ENCODE results near the gene HS3ST3A1. TPM values are rescaled to one million over a fixed set of nuclear protein-coding genes. Genes with fewer than 3 reads are reported as not detected.

HS3ST3A1 gene
- polyA plus RNA-seq, 4 donors: 0.25 to 0.44 TPM; not detected in 2

GRCh38 chr17:13478326-13478830 is 123.4 kb downstream of the HS3ST3A1 start:
- Histone ChIP-seq H3K4me3 (ENCODE audit: low read depth in 1 of 3, low read length in 3 of 3) (no peak overlapping the region), H3K27ac (ENCODE audit: low read depth in 1 of 3, low read length in 2 of 3) (no peak overlapping the region), H3K9me3 (ENCODE audit: control insufficient read depth in 2 of 2, insufficient read depth in 1 of 2, low read depth in 1 of 2, low read length in 1 of 2) (peaks cover 0 to 22% of the 10 kb centered on the region in 2 donors), H3K27me3 (ENCODE audit: control insufficient read depth in 3 of 3, insufficient read depth in 3 of 3, low read length in 3 of 3) (no peaks in the 10 kb centered on the region), H3K36me3 (ENCODE audit: control insufficient read depth in 3 of 3, insufficient read depth in 2 of 3, low read depth in 1 of 3, low read length in 3 of 3) (no peaks in the 10 kb centered on the region), H3K4me1 (ENCODE audit: control insufficient read depth in 3 of 3, insufficient read depth in 2 of 3, low read depth in 1 of 3, low read length in 2 of 3) (peaks cover 0 to 9% (median 0%) of the 10 kb centered on the region in 3 donors)
- WGBS, 3 donors: 66 to 74% (median 69%) methylated on average over 2 of the region's 2 CpGs
- FAIRE-seq (no peak), DNase-seq (no peak)

GRCh38 chr17:13477180-13477611 is 124.5 kb downstream of the HS3ST3A1 start:
- FAIRE-seq (no peak), DNase-seq (no peak)
- Histone ChIP-seq H3K4me3 (ENCODE audit: low read depth in 1 of 3, low read length in 3 of 3) (no peak overlapping the region), H3K27me3 (ENCODE audit: control insufficient read depth in 3 of 3, insufficient read depth in 3 of 3, low read length in 3 of 3) (no peaks in the 10 kb centered on the region), H3K9me3 (ENCODE audit: control insufficient read depth in 2 of 2, insufficient read depth in 1 of 2, low read depth in 1 of 2, low read length in 1 of 2) (peaks cover 0 to 22% of the 10 kb centered on the region in 2 donors), H3K4me1 (ENCODE audit: control insufficient read depth in 3 of 3, insufficient read depth in 2 of 3, low read depth in 1 of 3, low read length in 2 of 3) (peaks cover 0 to 9% (median 0%) of the 10 kb centered on the region in 3 donors), H3K36me3 (ENCODE audit: control insufficient read depth in 3 of 3, insufficient read depth in 2 of 3, low read depth in 1 of 3, low read length in 3 of 3) (no peaks in the 10 kb centered on the region), H3K27ac (ENCODE audit: low read depth in 1 of 3, low read length in 2 of 3) (no peak overlapping the region)

- no peak for FAIRE-seq
- no peaks in the 10 kb centered on the region for H3K36me3 ChIP-seq (ENCODE audit: control insufficient read depth in 3 of 3, insufficient read depth in 2 of 3, low read depth in 1 of 3, low read length in 3 of 3)
- peaks cover 0 to 20% of the 10 kb centered on the region in 2 donors for H3K9me3 ChIP-seq (ENCODE audit: control insufficient read depth in 2 of 2, insufficient read depth in 1 of 2, low read depth in 1 of 2, low read length in 1 of 2)
- no peak overlapping the region for H3K27ac ChIP-seq (ENCODE audit: low read depth in 1 of 3, low read length in 2 of 3)
- WGBS, 3 donors: 81 to 85% (median 82%) methylated on average over 1 of the region's 1 CpG
- peaks cover 0 to 9% (median 0%) of the 10 kb centered on the region in 3 donors for H3K4me1 ChIP-seq (ENCODE audit: control insufficient read depth in 3 of 3, insufficient read depth in 2 of 3, low read depth in 1 of 3, low read length in 2 of 3)
- no peaks in the 10 kb centered on the region for H3K27me3 ChIP-seq (ENCODE audit: control insufficient read depth in 3 of 3, insufficient read depth in 3 of 3, low read length in 3 of 3)
- DNase-seq: no peak
- H3K4me3 ChIP-seq (ENCODE audit: low read depth in 1 of 3, low read length in 3 of 3): no peak overlapping the region
Measured at GRCh38 chr17:13476720-13477119, 125.0 kb downstream of the HS3ST3A1 start.

GRCh38 chr17:13475574-13476223 is 126.0 kb downstream of the HS3ST3A1 start:
- no peaks in the 10 kb centered on the region for H3K36me3 ChIP-seq (ENCODE audit: control insufficient read depth in 3 of 3, insufficient read depth in 2 of 3, low read depth in 1 of 3, low read length in 3 of 3)
- no peaks in the 10 kb centered on the region for H3K27me3 ChIP-seq (ENCODE audit: control insufficient read depth in 3 of 3, insufficient read depth in 3 of 3, low read length in 3 of 3)
- H3K4me3 ChIP-seq (ENCODE audit: low read depth in 1 of 3, low read length in 3 of 3): no peak overlapping the region
- peaks cover 0 to 10% of the 10 kb centered on the region in 2 donors for H3K9me3 ChIP-seq (ENCODE audit: control insufficient read depth in 2 of 2, insufficient read depth in 1 of 2, low read depth in 1 of 2, low read length in 1 of 2)
- no peak overlapping the region for H3K27ac ChIP-seq (ENCODE audit: low read depth in 1 of 3, low read length in 2 of 3)
- FAIRE-seq (no peak), DNase-seq (no peak)
- peaks cover 0 to 9% (median 0%) of the 10 kb centered on the region in 3 donors for H3K4me1 ChIP-seq (ENCODE audit: control insufficient read depth in 3 of 3, insufficient read depth in 2 of 3, low read depth in 1 of 3, low read length in 2 of 3)
- 68 to 89% (median 85%) methylated on average over 2 of the region's 2 CpGs for WGBS, 3 donors

- FAIRE-seq (no peak), DNase-seq (no peak)
- Histone ChIP-seq H3K27me3 (ENCODE audit: control insufficient read depth in 3 of 3, insufficient read depth in 3 of 3, low read length in 3 of 3) (no peaks in the 10 kb centered on the region), H3K36me3 (ENCODE audit: control insufficient read depth in 3 of 3, insufficient read depth in 2 of 3, low read depth in 1 of 3, low read length in 3 of 3) (no peaks in the 10 kb centered on the region), H3K27ac (ENCODE audit: low read depth in 1 of 3, low read length in 2 of 3) (no peak overlapping the region), H3K4me1 (ENCODE audit: control insufficient read depth in 3 of 3, insufficient read depth in 2 of 3, low read depth in 1 of 3, low read length in 2 of 3) (peaks cover 0 to 9% (median 0%) of the 10 kb centered on the region in 3 donors), H3K9me3 (ENCODE audit: control insufficient read depth in 2 of 2, insufficient read depth in 1 of 2, low read depth in 1 of 2, low read length in 1 of 2) (no peaks in the 10 kb centered on the region), H3K4me3 (ENCODE audit: low read depth in 1 of 3, low read length in 3 of 3) (no peak overlapping the region)
- 74 to 80% (median 80%) methylated on average over 10 of the region's 10 CpGs for WGBS, 3 donors
Measured at GRCh38 chr17:13474073-13474800, 127.5 kb downstream of the HS3ST3A1 start.

- Histone ChIP-seq H3K4me1 (ENCODE audit: control insufficient read depth in 3 of 3, insufficient read depth in 2 of 3, low read depth in 1 of 3, low read length in 2 of 3) (no peaks in the 10 kb centered on the region), H3K27me3 (ENCODE audit: control insufficient read depth in 3 of 3, insufficient read depth in 3 of 3, low read length in 3 of 3) (no peaks in the 10 kb centered on the region), H3K36me3 (ENCODE audit: control insufficient read depth in 3 of 3, insufficient read depth in 2 of 3, low read depth in 1 of 3, low read length in 3 of 3) (no peaks in the 10 kb centered on the region), H3K9me3 (ENCODE audit: control insufficient read depth in 2 of 2, insufficient read depth in 1 of 2, low read depth in 1 of 2, low read length in 1 of 2) (no peaks in the 10 kb centered on the region), H3K27ac (ENCODE audit: low read depth in 1 of 3, low read length in 2 of 3) (no peak overlapping the region), H3K4me3 (ENCODE audit: low read depth in 1 of 3, low read length in 3 of 3) (no peak overlapping the region)
- no peak for DNase-seq
- 28 to 66% (median 46%) methylated on average over 3 of the region's 3 CpGs for WGBS, 3 donors
- FAIRE-seq: no peak
Measured at GRCh38 chr17:13465678-13466077, 136.1 kb downstream of the HS3ST3A1 start.

- Histone ChIP-seq H3K4me3 (ENCODE audit: low read depth in 1 of 3, low read length in 3 of 3) (no peak overlapping the region), H3K27ac (ENCODE audit: low read depth in 1 of 3, low read length in 2 of 3) (no peak overlapping the region), H3K9me3 (ENCODE audit: control insufficient read depth in 2 of 2, insufficient read depth in 1 of 2, low read depth in 1 of 2, low read length in 1 of 2) (no peaks in the 10 kb centered on the region), H3K36me3 (ENCODE audit: control insufficient read depth in 3 of 3, insufficient read depth in 2 of 3, low read depth in 1 of 3, low read length in 3 of 3) (no peaks in the 10 kb centered on the region), H3K4me1 (ENCODE audit: control insufficient read depth in 3 of 3, insufficient read depth in 2 of 3, low read depth in 1 of 3, low read length in 2 of 3) (no peaks in the 10 kb centered on the region), H3K27me3 (ENCODE audit: control insufficient read depth in 3 of 3, insufficient read depth in 3 of 3, low read length in 3 of 3) (no peaks in the 10 kb centered on the region)
- WGBS, 3 donors: 80 to 83% (median 83%) methylated on average over 8 of the region's 8 CpGs
- FAIRE-seq: no peak
- DNase-seq: no peak
Measured at GRCh38 chr17:13462673-13463124, 139.0 kb downstream of the HS3ST3A1 start.

- 92 to 96% (median 95%) methylated on average over 1 of the region's 1 CpG for WGBS, 3 donors
- no peaks in the 10 kb centered on the region for H3K9me3 ChIP-seq (ENCODE audit: control insufficient read depth in 2 of 2, insufficient read depth in 1 of 2, low read depth in 1 of 2, low read length in 1 of 2)
- DNase-seq (no peak), FAIRE-seq (no peak)
- no peaks in the 10 kb centered on the region for H3K4me1 ChIP-seq (ENCODE audit: control insufficient read depth in 3 of 3, insufficient read depth in 2 of 3, low read depth in 1 of 3, low read length in 2 of 3)
- no peaks in the 10 kb centered on the region for H3K27me3 ChIP-seq (ENCODE audit: control insufficient read depth in 3 of 3, insufficient read depth in 3 of 3, low read length in 3 of 3)
- no peak overlapping the region for H3K4me3 ChIP-seq (ENCODE audit: low read depth in 1 of 3, low read length in 3 of 3)
- H3K27ac ChIP-seq (ENCODE audit: low read depth in 1 of 3, low read length in 2 of 3): no peak overlapping the region
- no peaks in the 10 kb centered on the region for H3K36me3 ChIP-seq (ENCODE audit: control insufficient read depth in 3 of 3, insufficient read depth in 2 of 3, low read depth in 1 of 3, low read length in 3 of 3)
Measured at GRCh38 chr17:13462146-13462545, 139.6 kb downstream of the HS3ST3A1 start.

Measured in small intestine (tissue), 7 donors.